H1 (cell line): ENCODE results near the gene TSN. TPM values are rescaled to one million over a fixed set of nuclear protein-coding genes. Genes with fewer than 3 reads are reported as not detected.

ENCODE experiments used
- CTCF ChIA-PET: fragments of 300-600 bp; sonication (Branson Sonifier 250); formaldehyde crosslinking; loops from one replicate; lab custom pipeline; 2021; ENCODE audit not compliant: partially characterized antibody; lab: Charles Lee
- POLR2A ChIA-PET: fragments of 300-600 bp; sonication (Branson Sonifier 250); formaldehyde crosslinking; loops from one replicate; lab custom pipeline; 2021; ENCODE audit warnings: inconsistent platforms; ENCODE audit not compliant: partially characterized antibody; lab: Charles Lee
- DNase-seq, 2 experiments: peaks; one replicate each; pipeline versions ENCODE4 v3.0.0 to v3.0.0-alpha.2; 2010 to 2022; ENCODE audit warnings: low spot score in 2 of 2, low read depth in 1 of 2, mixed read lengths in 1 of 2
- FAIRE-seq: peaks from 2 replicates; lab custom pipeline; 2011; peaks lifted over from hg19 to GRCh38; lab: Jason Lieb, UNC
- H2AFZ ChIP-seq: 2 replicates; pipeline ENCODE4 v1.8.1; 2012; ENCODE audit warnings: low read length, inconsistent platforms
- H2AK5ac ChIP-seq: 2 replicates; pipeline ENCODE4 v1.6.1; 2013; ENCODE audit warnings: low read depth, low read length
- H2BK120ac ChIP-seq: replicated peaks from 2 replicates; pipeline ENCODE3; 2013; ENCODE audit warnings: low read depth, low read length, inconsistent platforms
- H2BK12ac ChIP-seq: 2 replicates; pipeline ENCODE4 v1.6.1; 2013; ENCODE audit warnings: low read depth, low read length
- H2BK15ac ChIP-seq: 2 replicates; pipeline ENCODE4 v1.6.1; 2013; ENCODE audit warnings: low read length
- H2BK20ac ChIP-seq: 2 replicates; pipeline ENCODE4 v1.6.1; 2013; ENCODE audit warnings: low read length
- H2BK5ac ChIP-seq: 2 replicates; pipeline ENCODE4 v1.6.1; 2013; ENCODE audit warnings: low read depth, low read length
- H3K14ac ChIP-seq: 2 replicates; pipeline ENCODE4 v1.6.1; 2013; ENCODE audit warnings: inconsistent platforms; ENCODE audit not compliant: insufficient read length
- H3K18ac ChIP-seq: 2 replicates; pipeline ENCODE4 v1.6.1; 2013; ENCODE audit warnings: low read length; ENCODE audit errors: extremely low read depth
- H3K23ac ChIP-seq: 2 replicates; pipeline ENCODE4 v1.6.1; 2013; ENCODE audit warnings: inconsistent platforms; ENCODE audit not compliant: insufficient read length
- H3K23me2 ChIP-seq: 2 replicates; pipeline ENCODE4 v1.6.1; 2013; ENCODE audit warnings: low read depth, low read length
- H3K27ac ChIP-seq: 2 replicates; pipeline ENCODE4 v1.6.1; 2011; ENCODE audit warnings: low read depth, low read length, inconsistent platforms
- H3K27me3 ChIP-seq, 4 experiments: replicated peaks in 1 of 4; 1 replicate in 1 of 4; 2 replicates in 3 of 4; pipeline versions ENCODE4 v1.6.1 to v1.8.1; 2011 to 2013; ENCODE audit warnings: low read length in 3 of 4, mild to moderate bottlenecking in 3 of 4, inconsistent platforms in 2 of 4, mixed read lengths in 2 of 4, moderate library complexity in 1 of 4; ENCODE audit not compliant: control insufficient read depth in 3 of 4, insufficient read depth in 3 of 4; ENCODE audit errors: extremely low read depth in 1 of 4
- H3K36me3 ChIP-seq, 4 experiments: 2 replicates each; pipeline versions ENCODE4 v1.6.1 to v1.8.1; 2011 to 2013; ENCODE audit warnings: mild to moderate bottlenecking in 4 of 4, low read length in 3 of 4, moderate library complexity in 2 of 4, control low read depth in 1 of 4, inconsistent platforms in 1 of 4; ENCODE audit not compliant: insufficient read depth in 4 of 4, control insufficient read depth in 2 of 4
- H3K4ac ChIP-seq: replicated peaks from 2 replicates; pipeline ENCODE3; 2013; ENCODE audit warnings: low read length, low read depth, mixed read lengths, inconsistent platforms; ENCODE audit not compliant: insufficient read length
- H3K4me1 ChIP-seq, 4 experiments: replicated peaks in 1 of 4; 1 replicate in 1 of 4; 2 replicates in 3 of 4; pipeline versions ENCODE4 v1.6.1 to v1.8.1; 2011 to 2013; ENCODE audit warnings: low read length in 3 of 4, inconsistent platforms in 2 of 4, mixed read lengths in 1 of 4; ENCODE audit not compliant: insufficient read depth in 4 of 4, control insufficient read depth in 3 of 4
- H3K4me2 ChIP-seq, 2 experiments: 2 replicates each; pipeline versions ENCODE4 v1.6.1 to v1.8.1; 2011 to 2013; ENCODE audit warnings: low read depth in 2 of 2, low read length in 2 of 2, control low read depth in 1 of 2, inconsistent platforms in 1 of 2, mild to moderate bottlenecking in 1 of 2; ENCODE audit not compliant: insufficient read depth in 1 of 2
- H3K4me3 ChIP-seq, 4 experiments: fragments of 200-600, 300-600 bp in 1 of 4; sonication (generic), shearing (Covaris generic), sonication (Bioruptor Twin) in 1 of 4; 2 replicates each; pipeline versions ENCODE4 v1.5.1 to v1.8.1; 2011 to 2016; ENCODE audit warnings: low read length in 4 of 4, low read depth in 3 of 4, control low read depth in 2 of 4, inconsistent platforms in 2 of 4, mild to moderate bottlenecking in 2 of 4, mixed read lengths in 1 of 4, moderate library complexity in 1 of 4; ENCODE audit not compliant: insufficient read depth in 2 of 4; ENCODE audit errors: extremely low read depth in 1 of 4
- H3K56ac ChIP-seq: replicated peaks from 2 replicates; pipeline ENCODE3; 2013; ENCODE audit warnings: low read depth, mild to moderate bottlenecking, mixed read lengths, low read length, inconsistent platforms; ENCODE audit not compliant: insufficient read length
- H3K79me1 ChIP-seq: 2 replicates; pipeline ENCODE4 v1.6.1; 2013; ENCODE audit warnings: low read depth, low read length, control low read depth
- H3K79me2 ChIP-seq, 2 experiments: 2 replicates each; pipeline versions ENCODE4 v1.6.1 to v1.8.1; 2012 to 2013; ENCODE audit warnings: low read length in 2 of 2, mild to moderate bottlenecking in 2 of 2, inconsistent platforms in 1 of 2; ENCODE audit not compliant: insufficient read depth in 2 of 2, control insufficient read depth in 1 of 2
- H3K9ac ChIP-seq, 4 experiments: replicated peaks in 1 of 4; 1 replicate in 1 of 4; 2 replicates in 3 of 4; pipeline versions ENCODE4 v1.6.1 to v1.8.1; 2011 to 2013; ENCODE audit warnings: low read depth in 3 of 4, low read length in 3 of 4, control low read depth in 2 of 4, mild to moderate bottlenecking in 2 of 4, moderate library complexity in 2 of 4, inconsistent platforms in 1 of 4; ENCODE audit errors: extremely low read depth in 1 of 4
- H3K9me3 ChIP-seq, 2 experiments: 2 replicates each; pipeline versions ENCODE4 v1.6.1 to v1.8.1; 2012 to 2013; ENCODE audit warnings: mild to moderate bottlenecking in 2 of 2, moderate library complexity in 2 of 2, control low read depth in 1 of 2, inconsistent platforms in 1 of 2, low read depth in 1 of 2, low read length in 1 of 2, mixed read lengths in 1 of 2; ENCODE audit not compliant: insufficient read depth in 2 of 2
- H4K20me1 ChIP-seq, 2 experiments: replicated peaks in 1 of 2; 2 replicates each; pipeline versions ENCODE3 to v1.8.1; 2011 to 2013; ENCODE audit warnings: inconsistent platforms in 2 of 2, low read length in 2 of 2, mild to moderate bottlenecking in 1 of 2; ENCODE audit not compliant: insufficient read depth in 2 of 2, control insufficient read depth in 1 of 2
- H4K5ac ChIP-seq: 2 replicates; pipeline ENCODE4 v1.6.1; 2013; ENCODE audit warnings: low read length, low read depth, mixed read lengths, inconsistent platforms; ENCODE audit not compliant: insufficient read length
- H4K8ac ChIP-seq: 2 replicates; pipeline ENCODE4 v1.8.0; 2013; ENCODE audit warnings: mild to moderate bottlenecking, moderate library complexity, low read length, inconsistent platforms; ENCODE audit not compliant: insufficient read depth; ENCODE audit errors: extremely low read depth
- H4K91ac ChIP-seq: replicated peaks from 2 replicates; pipeline ENCODE3; 2013; ENCODE audit warnings: low read length, mixed read lengths, inconsistent platforms; ENCODE audit not compliant: insufficient read length
- CEBPB ChIP-seq: IDR thresholded peaks from 2 replicates; pipeline ENCODE4 v1.6.1; 2012; ENCODE audit warnings: low read depth, low read length
- CHD2 ChIP-seq: IDR thresholded peaks from 2 replicates; pipeline ENCODE4 v1.6.1; 2012; ENCODE audit warnings: low read length, improper control_type of control experiment
- CTBP2 ChIP-seq: IDR thresholded peaks from 2 replicates; pipeline ENCODE4 v1.7.0; 2011; ENCODE audit warnings: borderline replicate concordance, mild to moderate bottlenecking, moderate library complexity, mixed read lengths, low read length; ENCODE audit not compliant: insufficient read depth, insufficient read length
- JUN ChIP-seq: IDR thresholded peaks from 2 replicates; pipeline ENCODE4 v1.6.1; 2011; ENCODE audit warnings: low read depth, mild to moderate bottlenecking, improper control_type of control experiment, low read length
- JUND ChIP-seq: IDR thresholded peaks from 2 replicates; pipeline ENCODE4 v1.6.1; 2011; ENCODE audit warnings: mild to moderate bottlenecking, improper control_type of control experiment, low read length
- MAFK ChIP-seq: IDR thresholded peaks from 2 replicates; pipeline ENCODE4 v1.6.1; 2012; ENCODE audit warnings: low read depth, mild to moderate bottlenecking, improper control_type of control experiment, low read length
- POLR2AphosphoS5 ChIP-seq: IDR thresholded peaks from 2 replicates; pipeline ENCODE4 v1.6.1; 2011; ENCODE audit warnings: low read depth, low read length
- RNF2 ChIP-seq: fragments of 200-900, 300-1000 bp; sonication (generic); IDR thresholded peaks from 2 replicates; pipeline ENCODE4 v1.7.1; 2016; ENCODE audit warnings: borderline replicate concordance, low read depth, mild to moderate bottlenecking, antibody characterized with exemption, low read length; ENCODE audit not compliant: poor library complexity, severe bottlenecking; ENCODE audit errors: missing control alignments
- SIN3A ChIP-seq, 2 experiments: IDR thresholded peaks in 1 of 2; conservative IDR thresholded peaks in 1 of 2; 2 replicates each; pipeline ENCODE4 v1.6.1; 2011 to 2012; ENCODE audit warnings: low read length in 2 of 2, improper control_type of control experiment in 1 of 2, low read depth in 1 of 2, mild to moderate bottlenecking in 1 of 2
- SIRT6 ChIP-seq: IDR thresholded peaks from one replicate; pipeline ENCODE4 v1.7.1; 2012; ENCODE audit warnings: low read length, inconsistent platforms
- SIX5 ChIP-seq: IDR thresholded peaks from 2 replicates; pipeline ENCODE4 v1.6.1; 2011; ENCODE audit warnings: mild to moderate bottlenecking, low read depth, low read length
- TEAD4 ChIP-seq: IDR thresholded peaks from 2 replicates; pipeline ENCODE4 v1.6.1; 2012; ENCODE audit warnings: low read depth, low read length, inconsistent platforms, mixed read lengths
- WGBS, 2 experiments: shearing (Covaris generic) in 1 of 2; methylation state at CpG; one replicate each; pipeline versions ENCODE4 v1.1.6 to v1.1.7; 2013 to 2015; ENCODE audit warnings: low lambda C conversion rate in 2 of 2, mixed read lengths in 2 of 2, inconsistent platforms in 1 of 2, low coverage in 1 of 2, missing lambda C conversion rate in 1 of 2; ENCODE audit not compliant: insufficient replicate concordance in 2 of 2, insufficient coverage in 1 of 2, insufficient read length in 1 of 2; ENCODE audit errors: extremely low coverage in 1 of 2, missing lambda C conversion rate in 1 of 2; 5-methylcytosine and 5-hydroxymethylcytosine counted together
- polyA plus RNA-seq, 7 experiments: library from polyadenylated mRNA; depleted of rRNA in 3 of 7; stranded (reverse) in 5 of 7; unstranded in 2 of 7; fragments of >200 nt in 5 of 7; fragments of 200-250 nt in 2 of 7; gene quantifications; 1 replicate in 5 of 7; 2 replicates in 1 of 7; 4 replicates in 1 of 7; pipeline versions ENCODE4 v1.2.1 to v1.2.3, GENCODE V29; 2011 to 2013; ENCODE audit warnings: missing spikeins in 2 of 7, mixed read lengths in 2 of 7
- total RNA-seq: library from RNA; stranded (reverse); fragmentation: NEBNext Ultra II Directional; extraction: Animal tissue kit (Norgen Biotek cat#: 25700); gene quantifications from 2 replicates; pipeline ENCODE4 v1.2.1, GENCODE V29; 2021
- TF ChIP-seq, protein P1 (sequence below): IDR thresholded peaks from 2 replicates; pipeline ENCODE4 v1.6.1; 2011; ENCODE audit warnings: low read length, improper control_type of control experiment

TSN gene
- total and polyA plus RNA-seq, 2 of the 8 experiments (the other 6 are each of a cell fraction or from before 2014, with no cell fraction given), result 44.4 to 96.1 TPM

GRCh38 chr2:121707920-121708361, 47.5 kb upstream of the TSN start:
- CTCF ChIA-PET, result interaction anchor here (1.0 to 1.1 kb wide), 2 partner anchors 10 to 11 kb away, joined by 4 to 6 read pairs; no protein-coding TSS in a partner anchor
- Histone ChIP-seq H2AK5ac (no peak overlapping the region), H4K20me1 (no peaks in the 10 kb centered on the region), H3K79me1 (no peaks in the 10 kb centered on the region), H2BK15ac (no peak overlapping the region), H3K4me2 (no peak overlapping the region), H4K5ac (no peak overlapping the region), H2BK120ac (no peak overlapping the region), H3K9ac (no peak overlapping the region), H3K18ac (no peak overlapping the region), H3K4me1 (peaks cover 0 to 6% (median 0%) of the 10 kb centered on the region in 4 experiments; a peak in 2 of 7 replicates), H3K79me2 (no peaks in the 10 kb centered on the region), H4K8ac (no peak overlapping the region), H3K36me3 (no peaks in the 10 kb centered on the region), H3K27me3 (no peaks in the 10 kb centered on the region), H3K23ac (no peak overlapping the region), H4K91ac (no peak overlapping the region), H2BK12ac (no peak overlapping the region), H3K56ac (no peak overlapping the region), H3K14ac (no peak overlapping the region), H3K4ac (no peak overlapping the region), H3K9me3 (no peaks in the 10 kb centered on the region), H2BK20ac (no peak overlapping the region), H3K27ac (no peak overlapping the region), H2AFZ (no peak overlapping the region), H3K23me2 (no peaks in the 10 kb centered on the region), H2BK5ac (no peak overlapping the region), H3K4me3 (no peak overlapping the region)
- WGBS, 2 experiments, result 89% methylated on average over 4 of the region's 5 CpGs; no CpG with 5 or more reads in 1 of the 2 experiments
- FAIRE-seq (no peak), DNase-seq (no peak)
- POLR2A ChIA-PET, result interaction anchor here (1.4 kb wide), 1 partner anchor 58 kb away, joined by 3 read pairs; the partner anchor contains the start of gene CLASP1
- TF ChIP-seq JUN (no peak), CHD2 (no peak), SIN3A (conservative IDR thresholded peaks at IDR 0.05 in 1 of 2, IDR thresholded peaks at IDR 0.05 in 1 of 2; ENCODE audit: low read depth in 1 of 2, low read length in 2 of 2) (no peak), CEBPB (no peak), CTBP2 (no peak), RNF2 (no peak), TEAD4 (no peak), JUND (no peak), POLR2AphosphoS5 (no peak), SIX5 (no peak), MAFK (no peak), SIRT6 (no peak)
- TF ChIP-seq, protein P1, sequence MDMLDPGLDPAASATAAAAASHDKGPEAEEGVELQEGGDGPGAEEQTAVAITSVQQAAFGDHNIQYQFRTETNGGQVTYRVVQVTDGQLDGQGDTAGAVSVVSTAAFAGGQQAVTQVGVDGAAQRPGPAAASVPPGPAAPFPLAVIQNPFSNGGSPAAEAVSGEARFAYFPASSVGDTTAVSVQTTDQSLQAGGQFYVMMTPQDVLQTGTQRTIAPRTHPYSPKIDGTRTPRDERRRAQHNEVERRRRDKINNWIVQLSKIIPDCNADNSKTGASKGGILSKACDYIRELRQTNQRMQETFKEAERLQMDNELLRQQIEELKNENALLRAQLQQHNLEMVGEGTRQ, result no peak
